Left ventricle myocardium inferior (tissue), 1 donor: ENCODE results near the gene RAB31. TPM values are rescaled to one million over a fixed set of nuclear protein-coding genes. Genes with fewer than 3 reads are reported as not detected.

ENCODE experiments used
- DNase-seq: peaks from one replicate; pipeline ENCODE4 v3.0.0-alpha.2; 2020
- H3K27ac ChIP-seq: fragments of 200-600 bp; replicated peaks from 2 replicates; pipeline ENCODE4 v1.8.0; 2021
- H3K27me3 ChIP-seq: fragments of 200-600 bp; 2 replicates; pipeline ENCODE4 v1.8.0; 2021; ENCODE audit warnings: low read depth
- H3K36me3 ChIP-seq: fragments of 200-600 bp; 2 replicates; pipeline ENCODE4 v1.8.0; 2021
- H3K4me1 ChIP-seq: fragments of 200-600 bp; 2 replicates; pipeline ENCODE4 v1.8.0; 2021
- H3K4me3 ChIP-seq: fragments of 200-600 bp; 2 replicates; pipeline ENCODE4 v1.8.0; 2021; ENCODE audit warnings: mild to moderate bottlenecking, moderate library complexity
- H3K9me3 ChIP-seq: fragments of 200-600 bp; replicated peaks from 2 replicates; pipeline ENCODE4 v1.8.0; 2021
- intact Hi-C: fragments of 100-400 bp; cut with micrococcal nuclease; formaldehyde crosslinking; loops from one replicate; pipeline ENCODE4 v1.11.0; 2022
- total RNA-seq: library from RNA; stranded (reverse); fragmentation: NEBNext Ultra II Directional; extraction: Animal tissue kit (Norgen Biotek cat#: 25700); gene quantifications from one replicate; pipeline ENCODE4 v1.2.1, GENCODE V29; 2021
- TF ChIP-seq, protein P1 (sequence below): fragments of 200-600 bp; IDR thresholded peaks from 2 replicates; pipeline ENCODE4 v1.8.0; 2021; ENCODE audit warnings: antibody characterized with exemption, mild to moderate bottlenecking, borderline replicate concordance
- donor health status: DM: no; HTN: yes; CAD: no; lungs with severe emphysema.

RAB31 gene
- total RNA-seq, 1 donor from 2014 or later: 12.0 TPM

DNA sequence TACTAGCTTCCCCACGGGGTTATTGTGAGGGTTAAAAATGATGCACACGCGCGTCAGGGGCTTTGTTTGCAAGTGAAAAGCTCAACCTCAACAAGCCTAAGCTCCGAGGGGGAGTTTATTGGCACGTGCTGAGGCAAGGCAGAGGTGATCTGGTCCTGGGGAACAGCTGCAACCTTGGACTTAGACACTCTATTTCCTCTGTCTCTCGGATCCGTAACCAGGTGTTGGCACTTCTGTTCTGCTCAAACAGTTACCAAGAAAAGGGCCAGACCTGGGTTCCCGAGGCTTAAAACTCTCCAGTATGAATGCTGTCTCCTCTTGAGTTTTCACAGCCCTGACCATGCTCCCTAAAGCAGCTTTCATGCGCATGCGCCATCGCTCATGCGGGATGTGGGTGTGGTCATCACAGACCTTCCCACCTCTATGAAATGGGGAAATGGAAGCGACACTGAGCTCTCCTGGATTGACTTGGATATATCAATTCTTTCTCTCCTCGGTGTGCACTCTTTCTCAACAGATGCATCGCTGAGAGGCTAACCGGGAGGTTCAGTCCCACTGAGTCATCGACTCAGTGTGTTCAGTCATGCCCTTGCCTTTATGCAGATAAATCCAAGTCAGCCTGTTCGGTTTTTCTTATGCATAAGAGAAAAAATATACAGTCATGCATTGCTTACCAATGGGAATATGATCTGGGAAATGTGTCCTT, 19.9 kb upstream of the RAB31 start:
- H3K27ac ChIP-seq: no peak overlapping the region
- peaks cover 29% of the 10 kb centered on the region for H3K4me1 ChIP-seq
- H3K27me3 ChIP-seq: no peaks in the 10 kb centered on the region
- no peaks in the 10 kb centered on the region for H3K36me3 ChIP-seq
- no peak overlapping the region for H3K4me3 ChIP-seq
- no peak for DNase-seq
- intact Hi-C loops: no loop called here
- no peaks in the 10 kb centered on the region for H3K9me3 ChIP-seq
- TF ChIP-seq, protein P1, sequence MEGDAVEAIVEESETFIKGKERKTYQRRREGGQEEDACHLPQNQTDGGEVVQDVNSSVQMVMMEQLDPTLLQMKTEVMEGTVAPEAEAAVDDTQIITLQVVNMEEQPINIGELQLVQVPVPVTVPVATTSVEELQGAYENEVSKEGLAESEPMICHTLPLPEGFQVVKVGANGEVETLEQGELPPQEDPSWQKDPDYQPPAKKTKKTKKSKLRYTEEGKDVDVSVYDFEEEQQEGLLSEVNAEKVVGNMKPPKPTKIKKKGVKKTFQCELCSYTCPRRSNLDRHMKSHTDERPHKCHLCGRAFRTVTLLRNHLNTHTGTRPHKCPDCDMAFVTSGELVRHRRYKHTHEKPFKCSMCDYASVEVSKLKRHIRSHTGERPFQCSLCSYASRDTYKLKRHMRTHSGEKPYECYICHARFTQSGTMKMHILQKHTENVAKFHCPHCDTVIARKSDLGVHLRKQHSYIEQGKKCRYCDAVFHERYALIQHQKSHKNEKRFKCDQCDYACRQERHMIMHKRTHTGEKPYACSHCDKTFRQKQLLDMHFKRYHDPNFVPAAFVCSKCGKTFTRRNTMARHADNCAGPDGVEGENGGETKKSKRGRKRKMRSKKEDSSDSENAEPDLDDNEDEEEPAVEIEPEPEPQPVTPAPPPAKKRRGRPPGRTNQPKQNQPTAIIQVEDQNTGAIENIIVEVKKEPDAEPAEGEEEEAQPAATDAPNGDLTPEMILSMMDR: no peak

GRCh38 chr18:9689253-9689652, 18.8 kb upstream of the RAB31 start:
- H3K27ac ChIP-seq: no peak overlapping the region
- no peaks in the 10 kb centered on the region for H3K9me3 ChIP-seq
- H3K4me1 ChIP-seq: peaks cover 19% of the 10 kb centered on the region
- no peaks in the 10 kb centered on the region for H3K36me3 ChIP-seq
- intact Hi-C loops: no loop called here
- TF ChIP-seq, protein P1: no peak
- no peak for DNase-seq
- H3K4me3 ChIP-seq: no peak overlapping the region
- no peaks in the 10 kb centered on the region for H3K27me3 ChIP-seq

DNA sequence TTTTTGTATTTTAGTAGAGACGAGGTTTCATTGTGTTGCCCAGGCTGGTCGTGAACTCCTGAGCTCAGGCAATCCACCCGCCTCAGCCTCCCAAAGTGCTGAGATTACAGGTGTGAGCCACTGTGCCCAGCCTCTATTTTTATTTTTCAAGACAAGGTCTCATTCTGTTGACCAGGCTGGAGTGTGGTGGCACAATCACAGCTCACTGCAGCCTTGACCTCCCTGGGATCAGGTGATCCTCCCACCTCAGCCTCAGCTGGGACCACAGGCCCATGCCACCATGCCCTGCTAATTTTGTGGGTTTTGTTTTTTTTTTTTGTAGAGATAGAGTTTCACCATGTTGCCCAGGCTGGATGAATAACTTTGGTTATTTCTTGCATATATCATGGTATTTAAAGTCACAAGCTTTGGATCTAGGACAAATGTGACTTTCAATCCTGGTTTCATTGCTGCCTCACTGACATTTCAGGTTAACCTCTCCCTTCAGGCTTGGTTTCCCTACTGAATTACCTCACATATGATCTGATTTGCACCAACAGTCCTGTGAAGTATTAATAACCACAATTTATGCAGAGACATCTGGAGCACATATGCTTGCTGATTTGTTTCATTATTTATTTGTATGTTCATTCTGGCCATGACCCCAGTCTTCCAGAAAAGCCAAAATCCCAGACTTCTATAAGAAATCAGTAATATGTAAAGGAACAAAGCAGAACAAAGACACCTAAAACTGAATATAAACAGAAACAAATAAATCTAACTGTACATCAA, 17.5 kb upstream of the RAB31 start:
- TF ChIP-seq, protein P1: no peak
- intact Hi-C loops: no loop called here
- no peak for DNase-seq
- no peaks in the 10 kb centered on the region for H3K36me3 ChIP-seq
- H3K9me3 ChIP-seq: no peaks in the 10 kb centered on the region
- peaks cover 5% of the 10 kb centered on the region for H3K4me1 ChIP-seq
- no peak overlapping the region for H3K4me3 ChIP-seq
- no peaks in the 10 kb centered on the region for H3K27me3 ChIP-seq
- no peak overlapping the region for H3K27ac ChIP-seq

GRCh38 chr18:9691235-9691634, 16.9 kb upstream of the RAB31 start:
- Histone ChIP-seq H3K27ac (no peak overlapping the region), H3K4me3 (no peak overlapping the region), H3K36me3 (no peaks in the 10 kb centered on the region), H3K9me3 (no peaks in the 10 kb centered on the region), H3K27me3 (no peaks in the 10 kb centered on the region), H3K4me1 (no peaks in the 10 kb centered on the region)
- TF ChIP-seq, protein P1: no peak
- intact Hi-C loops: no loop called here
- no peak for DNase-seq

DNA sequence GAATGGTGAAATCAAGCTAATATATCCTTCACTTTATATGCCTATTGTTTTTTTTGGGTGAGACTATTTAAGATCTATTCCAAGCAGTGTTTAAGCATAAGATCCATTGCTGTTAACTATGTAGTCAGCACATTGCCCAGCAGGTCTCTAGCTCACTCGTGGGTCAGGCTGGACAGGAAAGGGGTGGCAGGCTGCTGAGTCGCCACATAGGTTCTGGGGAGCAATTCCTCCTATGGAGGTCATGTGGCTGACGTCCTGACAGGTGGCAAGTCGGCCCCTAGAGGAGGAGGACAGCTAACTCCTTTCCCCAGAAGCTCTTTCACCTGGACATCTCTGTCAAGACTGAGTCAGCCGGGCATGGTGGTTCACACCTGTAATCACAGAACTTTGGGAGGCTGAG, 13.9 kb upstream of the RAB31 start:
- no peaks in the 10 kb centered on the region for H3K27me3 ChIP-seq
- TF ChIP-seq, protein P1: no peak
- no peaks in the 10 kb centered on the region for H3K4me1 ChIP-seq
- H3K9me3 ChIP-seq: no peaks in the 10 kb centered on the region
- no peak overlapping the region for H3K4me3 ChIP-seq
- no peak overlapping the region for H3K27ac ChIP-seq
- intact Hi-C loops: no loop called here
- no peak for DNase-seq
- no peaks in the 10 kb centered on the region for H3K36me3 ChIP-seq
